Activated CD4-positive, CD25-positive, alpha-beta regulatory T cell treated with anti-CD3 and anti-CD28 coated beads, Interleukin-2, amount 50 U/mL, for 24 hours (primary cell): Measurements from ENCODE around the gene VSTM2L.
A peak's percentile ranks its signal among the peaks of the same experiment; 100 is the strongest.

Experiments used
- ATAC-seq, 2 donors: fragments of 150-1000 bp; cut with Tn5 transposase; one replicate each; pipeline ENCODE4 v1.10.0; 2021; ENCODE audit warnings: mild to moderate bottlenecking in 1 of 2, moderate library complexity in 1 of 2

VSTM2L gene

DNA sequence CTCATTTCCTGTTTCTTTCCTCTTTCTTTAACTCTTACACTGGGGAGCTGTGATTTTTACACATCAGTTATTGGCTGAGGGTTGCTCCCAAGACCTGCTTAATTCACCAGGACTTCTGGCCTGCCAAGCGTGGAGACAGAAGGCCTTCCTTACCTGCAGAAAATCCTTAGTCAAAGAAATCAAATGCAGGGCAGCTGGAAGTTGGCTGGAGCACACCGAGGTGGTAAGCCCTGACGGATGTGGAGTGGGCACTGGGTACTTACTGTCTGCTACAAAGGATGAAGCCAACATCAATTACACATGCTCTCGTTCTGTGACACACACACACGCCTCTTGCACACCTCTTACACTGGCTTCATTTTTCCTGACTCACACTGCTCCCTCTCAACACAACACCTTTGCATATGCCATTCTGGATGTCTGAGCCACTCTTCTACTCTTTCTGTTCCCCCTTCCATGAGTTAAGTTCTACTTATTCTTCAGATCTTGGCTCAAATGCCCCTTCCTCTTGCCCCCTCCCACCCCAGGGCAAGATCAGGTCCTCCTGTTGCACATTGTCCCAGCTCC is 68.7 kb downstream of the VSTM2L start:
- ATAC-seq: no peak

DNA sequence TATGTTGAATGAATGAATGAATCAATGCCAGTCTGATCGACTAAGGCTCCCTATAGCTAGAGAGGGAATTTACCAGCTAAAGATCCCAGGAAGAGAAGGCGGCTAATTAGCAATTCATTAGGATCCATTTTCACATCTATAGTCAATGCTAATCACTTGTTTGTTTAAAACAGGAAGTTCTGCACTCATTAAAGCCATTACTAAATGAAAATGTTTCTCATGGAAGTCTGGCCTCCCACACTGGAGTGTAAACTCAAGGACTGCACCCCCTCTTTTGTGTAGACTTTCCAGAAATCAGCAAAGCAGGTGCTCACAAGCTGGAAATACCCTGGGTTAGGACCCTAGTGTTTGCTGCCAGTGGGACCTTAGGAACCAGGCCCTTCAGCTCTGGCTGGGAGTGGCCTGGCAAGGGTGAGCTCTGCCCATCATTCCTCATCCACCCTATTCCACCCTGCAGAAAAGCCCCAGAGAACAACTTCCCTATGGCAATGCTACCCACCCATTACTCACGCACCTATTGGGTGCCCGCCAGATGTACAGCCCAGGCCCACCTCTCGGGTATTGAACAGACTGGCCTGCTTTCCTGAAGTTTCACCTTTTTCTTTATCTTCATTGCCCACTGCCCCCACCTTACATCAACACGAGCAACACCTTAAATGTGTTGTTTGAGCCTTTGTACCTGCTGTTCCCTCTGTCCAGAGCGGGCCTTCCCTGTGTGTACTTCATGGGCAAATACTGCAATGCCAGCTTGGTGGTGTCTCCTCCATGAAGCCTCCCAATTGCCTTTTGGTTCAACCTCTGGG is 69.5 kb downstream of the VSTM2L start:
- no peak for ATAC-seq

DNA sequence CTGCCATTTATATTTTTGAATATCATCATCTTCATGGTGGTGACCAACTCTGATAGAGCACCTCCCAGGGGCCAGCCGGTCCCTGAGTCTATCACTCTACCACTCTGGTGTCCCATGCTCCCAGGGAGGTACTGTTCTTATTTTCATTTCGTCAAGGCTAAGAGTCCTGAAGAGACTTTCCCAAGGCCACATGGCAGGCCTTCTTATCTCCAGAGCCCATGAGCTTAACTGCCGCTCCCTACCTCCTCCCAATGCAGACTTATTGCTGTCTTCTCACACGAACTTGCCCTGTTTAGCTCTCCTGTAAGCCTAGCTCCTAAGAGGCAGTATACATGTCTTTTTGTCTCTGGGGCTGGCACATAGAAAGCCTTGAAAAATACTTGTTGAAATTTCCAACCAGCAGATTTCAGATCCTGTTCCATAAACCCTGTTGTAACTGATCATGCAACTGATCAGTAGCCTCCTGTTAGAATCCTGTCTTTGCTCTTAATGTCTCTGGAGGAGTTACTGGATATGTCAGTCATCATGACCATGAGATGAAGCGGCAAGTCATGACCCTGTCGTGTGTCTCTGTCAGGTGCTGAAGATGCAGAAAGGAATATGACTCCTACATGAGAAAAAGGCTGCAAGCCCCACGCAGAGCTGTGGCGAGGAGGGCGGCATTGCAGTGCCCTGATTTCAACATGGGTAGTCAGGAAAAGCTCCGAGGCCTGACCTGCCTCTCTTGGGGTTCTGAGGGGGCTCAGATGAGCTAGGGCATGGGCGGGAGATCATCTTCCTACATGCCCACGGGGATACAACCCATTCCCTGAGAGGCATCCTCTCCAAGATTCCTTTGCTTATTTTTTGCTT is 70.4 kb downstream of the VSTM2L start:
- ATAC-seq: no peak

DNA sequence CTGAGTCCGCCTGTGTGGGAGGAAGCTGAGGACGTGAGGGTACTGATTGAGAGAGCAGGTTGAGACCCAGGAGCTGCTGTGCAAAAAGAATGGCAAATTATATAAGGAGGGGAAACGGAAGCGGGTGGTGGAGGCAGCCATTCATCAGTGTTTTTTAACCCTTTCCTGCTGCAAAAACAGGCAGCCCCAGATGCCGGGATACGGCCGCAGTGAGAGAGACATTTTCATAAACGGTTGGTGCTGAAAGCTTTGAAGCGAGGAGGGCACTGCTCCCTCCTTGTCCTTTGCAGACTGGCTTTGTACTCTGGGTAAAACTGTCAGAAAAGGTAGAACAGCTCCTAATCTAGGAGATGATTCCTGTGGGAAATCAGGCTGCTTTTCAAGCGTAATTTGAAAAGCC is 74.0 kb downstream of the VSTM2L start:
- no peak for ATAC-seq

DNA sequence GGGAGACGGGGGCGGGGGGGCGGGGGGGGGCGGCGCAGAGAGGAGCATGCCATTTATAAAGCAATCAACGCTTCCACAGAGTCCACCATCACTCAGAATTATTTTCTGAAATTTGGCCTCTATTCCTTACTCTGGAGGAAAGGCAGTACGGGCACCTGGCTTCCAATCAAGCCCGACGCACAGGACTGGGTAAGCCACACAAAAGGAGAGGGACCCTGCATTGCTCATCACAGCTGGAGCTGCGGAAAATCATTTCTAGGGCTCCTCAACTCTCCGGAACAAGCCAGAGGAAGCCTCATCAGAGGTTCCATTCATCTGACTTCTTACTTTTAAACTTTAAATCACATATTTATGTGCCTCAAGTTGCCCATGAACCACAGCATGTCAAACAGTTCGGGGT is 74.4 kb downstream of the VSTM2L start:
- no peak for ATAC-seq

DNA sequence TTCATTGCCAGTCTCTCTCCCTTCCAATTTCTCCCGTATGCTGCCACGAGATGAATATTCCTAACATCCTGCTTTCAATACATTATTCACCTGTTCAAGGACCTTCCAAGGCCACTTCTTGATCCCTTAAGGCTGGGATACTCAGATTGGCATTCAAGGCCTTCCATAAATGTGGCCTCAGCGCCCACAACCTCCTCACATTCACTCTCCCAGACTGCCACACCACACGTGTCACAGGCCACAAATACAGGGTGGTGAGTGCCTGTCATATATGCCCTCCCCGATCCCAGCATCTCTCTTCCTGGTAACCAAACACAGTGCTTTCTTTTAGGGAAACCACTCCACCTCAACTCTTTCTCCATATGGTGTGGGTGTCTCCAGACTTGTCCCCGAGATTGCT is 74.9 kb downstream of the VSTM2L start:
- no peak for ATAC-seq

DNA sequence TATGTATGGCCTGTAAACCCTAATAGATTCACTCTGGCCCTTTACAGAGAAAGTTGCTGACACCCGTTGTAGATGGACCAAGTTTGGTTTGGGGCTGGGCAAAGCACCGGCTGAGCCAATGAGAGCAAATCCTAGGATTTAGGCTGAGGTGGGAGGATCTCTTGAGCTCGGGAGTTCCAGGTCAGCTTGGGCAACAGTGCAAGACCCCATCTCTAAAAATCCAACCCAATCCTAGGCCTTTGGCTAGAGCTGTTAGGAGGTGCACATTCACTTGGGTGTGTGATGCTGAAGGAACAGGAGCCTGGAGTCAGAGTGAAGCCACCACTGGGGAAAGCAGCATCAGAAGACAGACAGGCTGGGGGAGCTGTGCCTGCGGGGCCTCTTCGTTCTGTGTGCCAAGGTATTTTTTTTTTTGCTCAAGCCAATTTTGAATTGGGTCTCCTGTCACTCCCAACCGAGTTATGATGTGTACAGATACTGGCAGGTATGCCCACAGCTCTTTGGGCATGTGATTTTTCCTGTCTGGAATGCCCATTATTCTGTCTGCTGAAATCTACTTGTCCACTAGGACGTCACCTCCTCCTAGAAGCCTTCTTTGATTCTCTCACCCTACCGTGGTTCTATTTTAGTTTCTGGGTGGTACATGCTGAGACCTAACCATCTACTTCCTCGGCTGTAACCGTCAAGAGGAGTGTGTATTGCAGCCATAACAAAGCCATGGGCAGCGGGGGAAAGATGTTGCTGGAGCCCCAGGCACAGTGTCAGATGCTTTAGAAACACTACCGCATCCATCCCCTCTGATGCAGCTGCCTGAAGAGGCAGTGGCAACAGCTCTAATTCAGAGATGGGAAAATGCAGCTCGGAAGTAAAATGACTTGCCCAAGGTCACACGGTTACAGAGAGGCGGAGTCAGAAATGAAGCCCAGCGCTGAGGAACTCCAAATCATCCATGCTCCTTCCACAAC is 76.4 kb downstream of the VSTM2L start:
- ATAC-seq: no peak

DNA sequence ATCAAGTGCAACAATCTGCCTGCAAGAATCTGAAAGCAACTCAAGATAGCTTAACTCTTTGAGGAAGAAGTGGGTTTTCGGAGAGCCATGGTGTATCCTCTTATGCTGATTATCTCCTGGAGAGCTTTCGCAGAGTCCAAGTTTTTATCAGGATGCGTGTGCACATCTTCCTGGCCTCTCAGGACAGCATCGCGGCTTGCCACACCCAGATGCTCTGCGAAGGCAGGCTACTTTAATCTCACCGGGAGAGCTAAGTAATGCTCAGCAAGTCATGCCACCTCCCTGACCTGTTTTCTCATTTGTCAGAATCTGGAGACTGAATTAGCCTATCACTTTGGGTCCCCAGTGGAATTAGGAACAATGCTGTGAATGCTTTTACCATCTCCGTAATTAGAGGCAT is 77.5 kb downstream of the VSTM2L start:
- no peak for ATAC-seq

DNA sequence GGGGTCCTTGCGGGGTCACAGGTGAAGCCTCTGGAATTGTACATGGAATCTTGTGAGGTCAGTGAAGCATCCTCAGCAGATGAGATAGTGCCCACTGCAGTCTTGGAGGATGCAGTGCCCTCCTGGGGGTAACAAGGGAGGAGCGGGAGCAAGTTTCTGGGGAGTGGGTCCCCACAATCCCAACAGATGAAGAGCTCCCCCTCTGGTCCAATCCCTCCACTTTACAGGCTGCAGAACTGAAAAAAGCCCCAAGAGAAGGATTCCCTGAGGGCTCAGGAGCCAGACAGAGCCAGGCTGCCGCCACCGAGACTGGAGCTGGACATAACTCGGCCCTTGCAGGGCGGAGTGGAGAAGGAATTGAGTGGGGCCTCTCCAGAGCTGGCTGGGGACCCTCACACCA is 77.9 kb downstream of the VSTM2L start:
- no peak for ATAC-seq

DNA sequence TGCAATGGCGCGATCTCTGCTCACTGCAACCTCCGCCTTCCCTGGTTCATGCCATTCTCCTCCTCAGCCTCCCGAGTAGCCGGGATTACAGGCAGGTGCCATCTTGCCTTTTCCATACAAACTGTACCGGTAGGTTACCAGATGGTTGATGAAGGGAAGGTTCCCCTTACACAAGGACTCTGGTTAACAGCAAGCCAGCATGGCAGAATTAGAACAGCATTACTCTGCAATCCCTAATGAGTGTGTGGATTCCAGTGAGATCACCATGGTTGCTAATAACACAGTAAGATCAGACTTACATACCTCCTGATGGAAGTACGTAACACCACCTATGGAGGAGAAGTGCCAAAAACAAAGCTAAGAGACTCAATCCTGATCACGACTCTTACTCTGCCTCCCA is 78.6 kb downstream of the VSTM2L start:
- no peak for ATAC-seq

DNA sequence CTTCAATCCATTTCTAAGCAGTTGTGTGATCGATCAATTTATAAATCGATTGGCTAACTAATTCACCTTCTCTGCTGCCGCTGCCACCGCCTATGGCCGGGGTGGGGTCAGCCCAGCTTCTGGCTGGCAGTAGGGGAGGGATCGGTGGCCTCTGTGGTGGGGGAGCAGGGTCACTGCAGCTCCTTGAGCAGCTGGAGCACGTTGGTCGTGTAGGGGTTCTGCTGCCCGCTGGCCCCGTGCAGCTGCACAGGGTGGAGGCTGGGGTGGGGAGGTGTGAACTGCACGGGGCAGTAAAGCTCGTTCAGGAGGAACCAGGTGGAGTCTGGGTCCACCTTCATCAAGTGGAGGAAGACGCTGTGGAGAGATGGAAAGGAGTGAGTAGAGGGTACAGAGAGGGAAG is 80.4 kb downstream of the VSTM2L start:
- no peak for ATAC-seq

DNA sequence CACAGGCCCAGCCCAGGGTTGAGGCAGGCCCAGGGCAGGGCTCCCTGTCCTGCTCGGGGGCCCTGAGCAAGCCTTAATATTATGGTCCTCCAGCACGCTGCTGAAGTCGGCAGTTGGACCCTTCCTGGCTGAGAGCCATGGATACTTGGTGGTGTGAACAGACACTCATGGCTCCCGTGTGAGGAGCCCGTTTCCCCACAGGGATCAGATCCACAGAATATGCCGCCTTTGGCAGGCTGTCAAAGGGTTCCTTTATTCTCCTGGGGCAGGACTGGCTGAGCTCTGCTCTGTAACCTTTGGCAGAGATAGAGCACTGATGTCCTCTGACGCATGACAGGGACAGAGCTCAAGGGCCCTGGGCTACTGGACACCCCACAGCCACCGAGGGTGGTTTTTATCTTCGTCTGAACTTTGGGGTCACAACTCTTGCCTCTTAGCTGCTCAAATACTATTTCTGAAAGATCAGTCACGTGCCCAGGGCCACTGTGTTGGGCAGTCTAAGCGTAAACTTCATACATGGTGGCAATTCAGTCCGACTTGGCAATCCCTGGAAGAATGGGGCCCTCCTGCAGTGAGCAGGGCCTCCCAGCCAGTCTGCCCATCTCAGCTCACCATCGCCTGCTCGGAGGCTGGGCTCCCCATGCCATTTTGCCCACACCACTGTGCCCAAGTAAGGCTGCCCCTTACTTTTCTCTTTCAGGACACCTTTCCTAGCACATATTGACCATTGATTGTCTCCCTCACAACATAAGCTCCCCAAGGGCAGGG is 81.3 kb downstream of the VSTM2L start:
- no peak for ATAC-seq

DNA sequence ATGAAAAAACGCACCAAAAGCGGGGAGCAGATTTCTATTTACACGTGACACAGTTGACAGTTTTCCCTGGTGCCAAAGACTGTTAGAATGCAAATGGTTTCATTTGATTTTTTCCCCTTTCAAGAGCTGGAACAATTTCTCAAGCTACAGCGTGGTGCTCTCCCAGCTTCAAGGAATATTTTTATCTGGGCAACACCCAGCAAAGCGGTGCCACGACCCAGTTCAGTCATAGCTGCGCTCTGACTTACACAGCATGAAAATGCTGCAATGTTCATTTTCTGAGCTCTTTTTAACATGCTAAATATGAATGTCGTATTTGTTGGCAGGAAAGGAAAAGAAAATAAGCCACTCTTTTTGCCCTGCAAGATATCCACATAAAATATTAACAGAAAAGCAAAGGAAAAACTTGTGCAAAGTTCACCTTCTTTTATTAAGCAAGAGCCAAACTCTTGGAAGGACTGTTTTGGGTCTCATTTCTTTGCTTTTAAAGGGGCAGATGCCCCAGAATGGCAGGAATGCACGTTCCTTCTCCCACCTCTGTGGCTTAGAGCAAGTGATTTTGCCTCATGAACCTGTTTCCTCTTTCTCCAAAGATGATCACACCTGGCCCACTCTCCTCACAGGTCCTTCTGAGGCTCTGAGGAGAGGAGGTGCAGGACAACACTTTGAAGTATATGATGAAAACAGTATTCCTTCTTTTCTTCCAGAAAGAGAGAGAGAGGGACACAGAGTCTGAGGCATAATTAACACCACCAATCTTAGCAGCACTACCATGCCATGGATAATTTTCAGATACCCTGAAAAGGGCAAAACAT is 83.3 kb downstream of the VSTM2L start:
- ATAC-seq: no peak

DNA sequence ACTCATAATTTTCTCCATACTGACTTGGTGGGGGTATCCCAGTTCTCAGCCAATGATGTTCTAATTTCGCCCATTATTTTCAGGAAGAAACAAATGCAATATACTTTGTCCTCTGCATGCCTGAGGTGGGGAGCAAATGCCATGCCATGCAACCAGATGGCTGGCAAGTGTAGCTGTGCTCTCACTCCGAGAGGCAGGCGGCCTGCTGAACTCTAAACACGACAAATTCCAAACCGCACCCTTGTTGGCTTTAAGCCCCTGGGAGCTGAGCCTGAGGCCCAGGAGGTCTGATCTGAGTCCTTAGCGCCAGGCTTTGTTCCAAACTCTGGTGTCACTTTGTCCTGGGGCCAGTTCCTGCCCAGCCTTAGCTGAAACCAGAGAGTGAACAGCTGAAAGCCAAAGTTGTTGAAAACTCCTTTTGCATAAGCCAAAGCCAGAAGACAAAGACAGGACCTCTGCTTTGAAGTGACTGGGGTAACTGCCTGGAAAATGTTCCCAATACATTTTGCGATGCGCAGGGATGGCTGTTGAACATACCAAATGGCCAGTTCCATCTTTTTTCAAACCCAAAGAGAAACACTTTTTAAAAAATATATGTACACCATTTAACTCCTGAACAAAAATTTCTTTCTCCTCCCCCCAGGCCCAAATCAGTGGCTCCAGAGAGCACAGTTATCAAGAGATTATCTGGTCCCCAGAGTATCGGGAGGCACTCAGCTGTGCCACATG is 84.1 kb downstream of the VSTM2L start:
- no peak for ATAC-seq

DNA sequence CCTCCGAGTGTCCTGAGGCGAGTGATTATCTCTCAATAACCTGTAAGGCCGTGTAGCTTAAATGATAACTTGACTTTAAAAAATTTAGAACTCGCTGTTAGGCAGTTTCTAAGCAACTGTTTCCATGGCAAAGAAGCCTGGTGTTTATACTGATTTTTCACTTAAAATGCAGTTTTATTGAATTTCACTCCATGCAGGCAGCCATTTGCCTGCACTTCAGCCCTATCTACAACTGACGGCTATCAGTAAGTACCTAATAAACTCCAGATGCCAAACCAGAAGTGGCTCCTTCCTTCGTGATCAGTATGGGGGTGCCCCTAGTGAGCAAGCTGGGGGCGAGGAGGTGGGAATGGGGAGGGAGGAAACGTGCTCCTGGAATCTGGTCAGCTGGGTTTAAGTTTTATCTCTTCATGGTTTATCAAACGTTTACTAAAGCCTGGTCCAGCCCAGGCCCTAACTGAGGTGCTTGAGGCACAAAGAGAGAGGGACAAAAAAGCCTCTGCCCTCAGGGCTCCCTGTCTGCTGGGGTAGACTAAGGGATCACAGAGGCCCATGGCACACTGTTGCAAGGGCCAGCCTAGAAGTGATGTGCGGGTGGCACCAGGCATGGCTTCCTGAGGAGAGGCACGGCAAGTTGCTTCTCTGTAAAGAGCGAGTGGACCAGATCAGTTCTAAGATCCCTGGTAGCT is 84.8 kb downstream of the VSTM2L start:
- ATAC-seq: no peak

DNA sequence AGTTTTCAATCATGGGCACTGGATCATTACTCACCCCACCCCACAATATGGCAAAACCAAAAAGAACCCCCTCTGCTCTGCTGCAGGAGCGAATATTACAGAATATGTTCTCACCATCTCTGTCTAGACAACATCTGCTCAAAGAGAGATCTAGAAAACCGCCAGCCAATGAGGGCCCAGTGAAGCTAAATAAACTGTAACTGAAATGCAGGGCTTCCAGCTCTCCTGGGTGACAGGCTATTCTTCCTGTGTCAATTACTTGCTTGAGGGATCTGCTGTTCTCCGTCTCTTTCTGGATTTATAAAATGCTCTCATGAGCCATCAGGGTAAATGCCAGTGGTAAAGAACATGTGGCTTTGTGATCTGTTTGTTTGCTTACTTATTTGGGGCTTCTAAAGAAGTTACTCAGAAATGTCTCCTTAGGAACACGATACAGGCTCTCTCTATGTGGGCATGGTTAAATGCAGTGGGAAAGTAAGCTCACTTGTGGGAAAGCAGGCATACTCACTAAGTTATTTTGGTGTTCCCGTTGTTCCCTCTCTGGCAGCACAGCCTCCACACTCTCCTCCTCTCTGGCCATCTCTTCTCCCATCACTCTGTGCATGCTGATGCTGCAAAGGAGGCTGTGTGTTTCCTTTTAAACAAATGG is 85.5 kb downstream of the VSTM2L start:
- no peak for ATAC-seq

DNA sequence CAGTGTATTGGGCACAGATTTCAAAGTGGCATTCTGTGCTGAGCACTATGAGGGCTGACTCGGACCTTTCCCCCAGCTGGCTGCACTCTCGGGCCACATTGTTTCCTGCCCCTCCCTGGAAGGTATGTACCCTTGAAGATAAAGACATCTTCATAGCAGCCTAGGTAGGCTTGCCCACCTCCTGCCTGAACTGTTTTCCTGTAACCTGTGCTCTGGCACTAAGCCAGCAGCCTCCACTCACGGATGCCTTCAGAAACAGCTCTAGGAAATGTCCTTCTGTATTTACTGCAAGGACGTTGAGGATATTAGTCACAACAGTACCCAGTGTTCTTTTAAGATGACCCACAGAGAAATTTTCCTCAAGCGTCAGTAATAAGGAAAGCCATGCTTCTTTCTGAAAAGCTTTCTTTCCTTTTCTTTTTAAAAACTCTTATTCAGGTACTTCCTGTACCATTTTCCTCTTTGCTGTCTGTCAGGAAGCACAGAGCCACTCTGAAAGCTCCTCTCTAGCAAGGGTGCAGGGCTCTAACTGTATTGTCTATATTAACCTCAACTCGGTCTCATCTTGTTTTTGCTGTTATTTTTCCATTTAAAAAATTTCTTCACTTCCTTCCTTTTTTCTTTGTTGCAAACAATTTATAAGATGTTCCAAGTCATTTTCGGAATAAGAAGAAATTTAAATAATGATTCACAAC is 86.8 kb downstream of the VSTM2L start:
- no peak for ATAC-seq

DNA sequence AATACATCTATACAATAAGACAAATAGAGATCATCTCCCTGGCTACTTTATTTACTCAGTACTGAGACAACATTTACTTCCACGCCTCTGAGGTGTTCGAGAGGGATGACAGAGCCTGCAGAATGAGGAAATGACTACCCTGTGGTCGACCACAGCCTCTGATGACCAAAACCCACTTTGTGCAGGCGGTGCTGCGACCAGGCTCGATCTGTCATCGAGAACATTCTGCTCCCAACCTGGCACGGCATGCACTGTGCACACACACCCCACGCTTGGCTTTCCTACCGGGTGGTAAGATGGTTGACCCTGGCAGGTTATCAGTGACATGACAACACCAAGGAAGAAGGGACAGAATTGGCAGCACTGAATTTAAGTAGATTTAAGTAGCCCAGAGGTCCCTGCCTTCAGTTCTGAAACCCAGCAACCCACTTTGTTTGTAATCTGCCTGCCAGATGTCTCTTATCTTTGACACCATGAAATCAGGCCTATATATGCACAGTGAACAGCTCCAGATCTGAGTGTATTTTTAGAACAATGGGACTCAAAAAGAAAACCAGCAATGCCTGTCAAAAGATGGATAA is 87.7 kb downstream of the VSTM2L start:
- ATAC-seq: peak; percentile 88 to 92
